ENCODE measurements around the gene ANKRA2.
"Not testable (repeated sequence)": the region's sequence is repeated elsewhere in the genome, so short reads cannot be mapped to it uniquely, and the experiment has no call there.

Gene ANKRA2

DNA sequence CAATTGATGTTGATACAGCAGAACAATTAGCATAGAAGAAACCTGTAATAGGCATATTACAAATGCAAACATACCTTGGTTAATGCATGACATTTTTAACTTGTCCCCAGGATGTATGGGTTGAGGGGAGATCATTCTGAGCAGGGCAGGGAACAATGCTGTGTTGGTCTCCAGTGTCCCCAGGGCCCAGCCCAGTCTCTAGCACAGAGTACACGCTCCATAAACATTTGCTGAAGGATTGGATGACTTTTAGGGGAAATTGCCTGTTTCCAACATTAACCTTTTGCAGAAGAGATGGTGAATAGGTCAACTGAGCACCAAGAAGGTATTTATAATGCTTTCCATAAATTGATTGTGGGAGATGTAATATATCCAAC lies 20.0 kb downstream of the ANKRA2 start:
- no peak for DNase-seq

DNA sequence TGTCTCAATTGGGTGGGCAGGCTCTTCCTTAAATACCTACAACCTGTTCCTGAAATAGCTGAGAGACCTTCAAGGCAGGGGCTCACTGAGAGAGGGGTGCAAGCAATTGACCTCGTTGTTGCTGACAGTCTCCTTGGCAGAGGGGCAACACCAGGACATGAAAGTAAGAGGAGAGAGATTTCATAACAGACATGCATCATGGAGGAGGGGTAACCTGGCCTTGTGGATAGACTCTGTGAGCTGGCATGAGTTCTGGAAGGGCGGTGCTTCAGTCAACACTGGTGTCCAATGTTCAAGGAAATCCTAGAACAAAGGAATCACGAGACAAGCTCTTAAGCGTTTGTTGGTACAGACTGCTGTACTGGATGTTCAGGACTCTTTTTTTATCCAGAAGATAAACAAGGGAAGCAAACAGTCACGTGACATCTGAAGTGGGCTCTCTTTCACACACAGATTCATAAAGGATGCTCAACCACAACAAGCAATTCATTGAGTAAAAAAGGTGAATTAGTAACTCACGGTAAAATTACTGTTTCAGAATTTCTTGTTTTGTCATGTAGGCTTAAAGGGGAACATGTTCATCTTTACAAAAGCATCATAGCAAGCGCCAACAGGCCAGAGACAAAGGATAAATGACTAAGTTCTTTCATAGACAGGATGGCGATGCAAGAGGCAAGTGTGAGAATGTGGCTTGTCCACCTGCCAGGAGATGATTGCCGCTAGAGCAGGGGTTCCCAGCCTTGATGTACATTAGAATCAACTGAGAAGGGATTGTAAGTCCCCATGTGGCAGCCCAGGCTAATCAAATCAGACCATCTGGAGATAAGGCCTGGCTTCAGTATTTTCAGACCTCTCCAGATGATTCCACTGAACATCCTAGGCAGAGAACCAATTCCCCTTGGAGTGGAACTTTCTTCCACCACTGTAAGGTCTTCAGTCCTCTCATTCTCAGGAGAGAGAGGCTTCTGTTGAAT lies 20.7 kb downstream of the ANKRA2 start:
- no peak for DNase-seq

DNA sequence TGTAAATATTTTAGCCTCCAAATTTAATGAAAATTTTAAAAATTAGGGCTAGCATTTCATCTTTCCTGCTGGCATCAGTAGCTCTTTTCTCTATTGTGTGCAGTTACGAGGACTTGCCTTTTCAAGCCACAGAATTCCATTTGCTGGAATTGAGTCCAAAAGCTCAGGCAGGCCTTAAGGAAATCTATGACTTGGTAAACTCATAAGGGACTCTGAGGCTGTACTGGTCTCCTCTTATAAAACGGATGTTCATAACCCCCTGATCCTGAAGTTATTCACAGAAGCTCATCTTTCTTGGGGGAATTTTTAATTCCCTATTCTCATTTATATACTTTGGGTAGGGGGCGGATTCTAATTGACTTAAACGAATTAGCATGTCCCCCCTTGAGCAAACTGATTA lies 23.4 kb downstream of the ANKRA2 start:
- no peak for DNase-seq

DNA sequence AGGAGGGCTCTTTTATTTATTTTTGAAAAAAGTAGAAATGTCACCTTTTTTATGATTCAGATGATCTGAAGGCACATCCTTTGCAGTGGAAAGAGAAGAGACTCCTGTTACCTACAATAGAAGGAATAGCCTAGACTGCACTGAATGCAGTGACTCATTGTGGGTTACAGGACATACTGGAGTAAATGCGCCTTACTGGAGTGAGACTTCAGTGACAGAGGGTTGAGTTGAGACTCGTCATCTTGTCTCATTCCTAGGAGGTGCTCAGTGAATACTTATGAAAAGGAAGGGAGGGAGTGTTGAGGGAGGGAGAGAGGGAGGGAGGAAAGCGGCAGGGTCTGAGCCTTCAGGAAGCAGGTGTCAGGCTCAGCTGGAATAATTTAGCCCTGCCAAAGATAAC lies 25.2 kb downstream of the ANKRA2 start:
- no peak for DNase-seq

DNA sequence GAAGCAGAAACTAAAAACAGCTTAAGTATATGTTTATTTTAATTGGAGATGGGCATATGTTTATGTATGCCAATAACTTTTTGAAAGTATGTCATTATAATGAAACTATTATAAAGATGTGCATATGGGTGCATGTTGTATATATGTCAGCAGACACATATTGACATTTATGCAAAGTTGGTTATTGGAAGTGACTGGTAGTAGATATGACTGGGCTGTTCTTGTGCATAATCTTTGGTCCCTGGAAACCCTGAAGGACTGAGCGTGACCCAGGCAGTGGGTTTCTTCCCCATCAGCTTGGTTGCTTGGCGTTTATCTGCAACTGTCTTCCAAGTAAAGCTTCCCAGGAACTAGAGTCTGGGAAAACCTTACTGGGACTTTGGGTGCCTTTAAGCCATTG lies 25.7 kb downstream of the ANKRA2 start:
- DNase-seq: no peak

DNA sequence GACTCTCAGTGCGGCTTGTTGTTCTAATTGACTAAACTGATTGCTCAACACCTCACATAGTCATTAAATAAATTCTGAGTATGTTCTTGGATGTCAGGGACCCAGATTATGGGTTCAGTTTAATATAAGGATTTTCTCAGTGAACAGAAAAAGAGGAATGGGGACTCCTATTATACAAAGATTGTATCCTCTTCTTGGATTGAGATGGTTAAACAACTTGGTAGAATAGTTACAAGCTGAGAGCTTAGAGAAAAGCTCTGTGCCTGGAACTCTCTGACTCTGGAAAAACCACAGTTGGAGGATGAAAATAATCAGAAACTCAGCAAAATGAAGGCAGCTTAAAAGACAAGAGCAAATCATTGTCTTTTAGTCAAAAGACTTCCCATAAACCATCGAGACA lies 30.5 kb downstream of the ANKRA2 start:
- no peak for DNase-seq

DNA sequence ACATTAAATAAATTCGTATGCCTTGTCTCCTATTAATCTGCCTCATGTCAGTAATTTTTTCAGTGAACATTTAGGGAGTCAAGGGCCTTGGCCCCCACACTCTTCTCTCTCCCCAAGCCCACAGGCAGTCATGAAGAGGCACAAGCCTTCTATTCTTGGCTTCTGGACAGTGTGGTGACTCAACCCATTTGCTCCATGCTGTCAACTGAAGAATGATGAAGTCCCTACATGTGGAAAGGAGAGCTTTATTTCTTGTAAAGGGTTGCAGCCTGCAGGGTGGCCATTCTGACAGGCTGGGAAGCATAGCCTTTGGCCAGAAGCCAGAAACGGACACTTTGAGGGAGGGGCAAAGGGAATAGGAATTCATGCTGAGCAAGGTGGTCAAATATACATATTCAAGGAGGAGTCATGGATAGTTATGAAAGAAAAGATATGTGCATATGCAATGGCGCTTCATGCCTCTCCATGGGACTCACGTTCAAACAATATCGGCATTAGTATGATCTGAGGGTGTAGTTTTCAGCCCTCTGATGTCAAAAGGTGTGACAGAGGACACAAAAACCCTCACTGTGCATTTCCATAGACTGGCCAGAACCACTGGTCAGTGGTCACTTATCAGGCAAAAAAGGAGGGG lies 31.3 kb downstream of the ANKRA2 start:
- DNase-seq: no peak

DNA sequence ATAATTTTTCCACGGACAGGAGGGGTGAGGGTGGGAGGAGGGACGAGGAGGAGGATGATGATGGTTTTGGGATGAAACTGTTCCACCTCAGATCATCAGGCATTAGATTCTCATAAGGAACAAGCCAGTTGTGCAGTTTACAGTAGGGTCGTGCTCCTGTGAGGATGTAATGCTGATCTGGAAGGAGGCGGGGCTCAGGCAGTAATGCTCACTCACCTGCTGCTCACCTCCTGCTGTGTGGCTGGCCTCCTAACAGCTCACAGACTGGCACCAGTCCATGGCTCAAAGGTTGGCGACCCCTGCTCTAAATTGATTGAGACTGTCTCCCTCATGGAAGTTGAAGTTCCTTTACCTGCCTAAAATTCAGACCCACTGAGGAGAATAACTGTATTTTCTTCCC lies 33.2 kb downstream of the ANKRA2 start:
- DNase-seq: no peak

DNA sequence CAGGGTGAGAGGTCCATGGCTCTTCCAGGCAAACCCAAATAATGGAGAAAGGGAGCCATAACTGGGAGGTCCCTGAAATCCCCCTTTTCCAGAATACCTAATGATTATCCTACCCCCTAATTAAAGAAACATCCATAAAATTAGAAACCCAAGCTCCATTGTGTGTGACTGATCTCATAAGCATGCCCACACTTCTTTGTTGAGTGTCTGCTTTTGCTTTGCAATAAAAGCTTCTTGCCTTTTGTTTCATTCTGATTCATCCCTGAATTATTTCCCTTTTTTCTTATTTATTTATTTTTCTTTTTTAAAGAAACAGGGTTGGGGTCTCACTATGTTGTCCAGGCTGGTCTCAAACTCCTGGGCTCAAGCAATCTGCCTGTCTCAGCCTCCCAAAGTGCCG lies 34.1 kb downstream of the ANKRA2 start:
- no peak for DNase-seq

DNA sequence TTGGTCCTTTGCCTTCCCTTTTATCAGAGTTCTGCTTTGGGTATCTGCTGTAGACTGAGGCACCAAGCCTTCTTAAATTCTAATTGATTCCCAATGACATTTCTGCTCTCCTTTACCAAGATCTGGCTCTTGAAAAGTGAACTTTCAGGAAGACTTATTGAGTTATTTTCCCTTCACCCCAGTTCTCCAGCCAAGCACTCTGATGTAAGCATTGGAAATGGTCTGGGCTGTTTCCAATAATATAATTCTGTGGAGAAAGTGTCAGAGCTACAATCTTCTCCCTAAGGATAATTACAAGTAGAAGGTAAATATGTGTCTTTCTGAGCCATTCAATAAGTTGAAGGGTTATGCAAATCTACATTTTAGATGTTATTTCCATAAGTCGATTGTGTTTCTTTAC lies 36.4 kb downstream of the ANKRA2 start:
- no peak for DNase-seq

DNA sequence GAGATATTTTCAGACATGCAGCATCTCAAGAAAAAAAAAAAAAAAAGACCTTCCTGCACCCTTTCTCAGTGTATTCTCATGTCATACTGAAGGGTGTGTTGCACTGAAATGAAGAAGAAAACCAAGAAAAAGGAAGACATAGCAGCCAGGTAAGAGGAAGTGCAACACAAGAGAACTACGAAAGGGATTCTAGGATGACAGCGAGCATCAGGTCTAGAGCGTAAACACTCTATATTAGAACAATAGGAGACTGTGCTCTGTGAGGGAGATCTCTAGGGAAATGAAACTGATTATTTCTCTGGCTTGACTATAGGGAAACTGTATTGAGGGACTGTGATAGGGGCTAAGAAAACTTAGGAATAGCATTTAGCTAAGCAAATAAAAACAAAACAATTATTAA lies 37.2 kb downstream of the ANKRA2 start:
- no peak for DNase-seq

DNA sequence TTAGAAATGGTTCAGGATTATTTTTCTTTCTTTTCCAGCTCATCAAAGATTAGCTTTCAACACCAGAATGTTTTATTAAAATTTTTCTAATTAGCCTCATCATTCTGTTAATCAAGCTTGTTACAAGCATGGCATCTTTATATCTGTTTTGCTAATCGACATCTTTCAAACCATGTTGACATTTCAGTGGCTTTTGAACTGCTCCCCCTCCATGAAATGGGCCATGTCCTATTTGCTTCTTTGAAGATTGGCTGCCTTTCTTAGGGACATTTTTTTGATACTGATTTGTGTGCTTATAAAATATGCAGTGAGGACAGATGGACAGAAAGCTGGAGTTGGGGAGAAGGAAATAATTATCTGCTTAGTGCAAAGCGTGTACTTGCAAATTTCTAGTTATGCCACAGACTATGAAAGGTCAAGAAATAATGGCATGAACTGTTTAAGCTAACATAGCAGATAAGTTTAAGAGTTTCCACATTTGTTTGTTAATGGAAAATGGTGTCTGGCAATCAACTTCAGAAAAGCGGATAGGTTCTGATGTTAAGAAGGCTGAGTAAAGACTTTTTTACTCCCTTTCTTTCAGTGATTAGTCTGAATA lies 39.7 kb downstream of the ANKRA2 start:
- no peak for DNase-seq

DNA sequence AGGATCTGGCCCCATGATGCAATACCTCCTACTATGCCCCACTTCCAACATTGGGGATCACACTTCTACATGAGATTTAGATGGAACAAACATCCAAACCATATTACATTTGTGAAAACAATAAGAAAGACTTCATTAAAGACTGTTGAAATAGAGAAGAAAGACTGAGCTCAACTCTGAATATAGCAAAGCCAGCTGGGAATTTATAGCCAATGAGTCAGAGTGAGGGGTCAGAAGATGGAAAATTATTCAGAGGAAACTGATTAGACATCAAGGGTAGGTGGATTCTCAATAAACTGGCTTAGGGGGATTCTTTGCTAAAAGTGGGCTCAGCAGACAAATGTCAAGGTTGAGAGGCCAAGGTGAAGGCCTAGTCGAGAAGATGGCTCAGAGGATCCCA lies 41.6 kb downstream of the ANKRA2 start:
- DNase-seq: no peak

DNA sequence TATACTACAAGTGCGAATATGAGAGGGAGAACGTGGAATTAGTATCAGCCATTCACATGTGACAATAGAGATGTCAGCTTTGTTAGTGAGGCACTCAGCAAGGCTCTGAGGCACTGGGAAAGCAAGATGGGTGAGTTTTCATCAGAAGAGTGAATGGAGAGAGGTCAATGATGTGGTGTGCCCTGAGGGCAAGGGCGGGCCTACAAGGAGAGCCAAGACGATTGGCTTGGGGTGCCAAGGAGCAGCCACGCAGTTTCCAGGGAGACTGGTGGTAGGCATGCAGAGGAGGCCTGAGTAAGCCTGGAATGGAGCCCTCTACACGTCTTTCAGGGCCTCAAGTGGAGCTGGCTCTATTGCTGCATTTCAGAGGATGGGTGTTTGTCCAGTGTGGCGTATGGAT lies 42.5 kb downstream of the ANKRA2 start:
- DNase-seq: no peak

DNA sequence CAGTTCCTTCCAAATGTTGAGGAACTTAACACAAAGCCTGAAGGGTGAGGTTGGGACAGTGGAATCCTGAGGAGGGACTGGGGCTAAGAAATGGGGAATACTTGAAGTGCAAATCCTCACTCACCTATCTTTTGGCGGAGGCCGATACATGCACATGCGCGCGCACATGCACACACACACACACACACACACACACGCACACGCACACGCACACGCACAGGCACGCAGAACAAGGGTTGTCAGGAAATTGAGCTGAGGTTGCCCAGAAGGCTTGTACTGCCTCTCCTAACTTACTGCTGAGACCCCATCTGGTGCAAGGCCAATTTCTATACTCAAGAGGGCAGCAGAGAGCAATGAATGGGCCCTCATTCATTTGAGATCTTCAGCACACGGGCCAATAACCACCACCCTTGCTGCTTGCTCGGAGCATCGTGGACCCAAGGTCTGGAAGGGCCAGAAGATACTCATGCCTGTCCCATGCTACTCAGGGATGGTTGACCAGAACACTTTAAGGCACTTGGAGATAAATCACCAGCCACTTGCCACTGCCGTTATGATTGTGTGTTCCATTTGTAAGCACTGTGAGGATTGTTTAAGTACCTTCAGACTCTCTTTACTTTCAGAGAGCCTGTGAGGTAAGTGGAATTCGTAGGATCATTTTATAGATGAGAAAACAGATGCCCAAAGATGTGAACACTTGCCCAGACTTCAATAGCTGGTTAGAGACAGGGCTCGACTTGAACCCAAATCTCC lies 45.7 kb downstream of the ANKRA2 start:
- DNase-seq: peak; percentile 75

DNA sequence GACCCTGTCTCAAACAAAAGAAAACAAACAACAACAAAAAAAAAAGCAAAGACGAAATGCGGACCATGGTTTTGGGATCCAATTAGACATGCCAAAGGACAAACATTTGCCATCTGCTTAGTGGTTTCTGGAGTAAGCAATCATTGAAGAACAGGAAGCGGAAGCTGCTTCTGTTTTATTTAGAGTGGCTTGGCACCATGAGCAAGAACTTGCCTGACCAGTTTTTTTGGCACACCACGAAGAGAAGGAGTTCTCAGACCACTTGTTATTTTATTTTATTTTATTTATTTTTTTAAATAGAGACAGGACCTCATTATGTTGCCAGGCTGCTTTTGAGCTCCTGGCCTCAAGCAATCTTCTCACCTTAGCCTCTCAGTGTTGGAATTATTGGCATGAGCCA lies 50.2 kb downstream of the ANKRA2 start:
- no peak for DNase-seq

DNA sequence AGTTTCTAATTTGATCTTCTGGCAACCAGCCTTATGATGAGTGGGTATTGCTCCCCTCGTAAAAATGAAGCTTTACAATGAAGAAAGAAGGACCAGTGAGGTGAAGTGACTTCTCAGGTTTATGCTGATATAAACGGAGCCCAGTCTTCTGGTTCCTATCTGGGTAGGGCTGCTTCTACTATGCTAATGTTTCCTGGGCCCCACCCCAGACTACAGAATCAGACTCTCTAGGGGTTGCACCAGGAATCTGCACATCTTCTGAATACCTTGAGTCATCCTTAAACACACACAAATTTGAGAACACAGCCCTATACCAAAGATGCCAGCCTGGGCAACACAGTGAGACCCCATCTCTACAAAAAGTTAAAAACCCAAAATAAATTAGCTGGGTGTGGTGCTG lies 51.0 kb downstream of the ANKRA2 start:
- no peak for DNase-seq

DNA sequence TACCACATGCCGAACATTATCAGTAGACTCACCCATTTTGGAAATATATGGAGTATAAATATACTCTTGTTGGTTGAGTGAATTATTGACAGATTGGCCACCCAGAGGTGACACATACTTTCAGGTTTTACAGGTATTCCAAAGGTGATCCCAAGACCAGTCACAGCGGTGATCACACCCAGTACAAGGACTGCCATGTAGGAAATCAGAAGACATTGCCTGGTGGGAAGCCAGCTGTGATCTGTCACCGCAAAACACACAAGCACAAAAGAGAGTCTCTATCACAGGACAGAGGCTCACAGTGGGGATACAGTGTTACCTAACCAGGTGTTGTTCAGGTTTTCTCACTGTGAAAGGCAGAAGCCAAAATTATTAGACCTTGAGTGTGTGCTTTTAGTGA lies 51.4 kb downstream of the ANKRA2 start:
- no peak for DNase-seq

DNA sequence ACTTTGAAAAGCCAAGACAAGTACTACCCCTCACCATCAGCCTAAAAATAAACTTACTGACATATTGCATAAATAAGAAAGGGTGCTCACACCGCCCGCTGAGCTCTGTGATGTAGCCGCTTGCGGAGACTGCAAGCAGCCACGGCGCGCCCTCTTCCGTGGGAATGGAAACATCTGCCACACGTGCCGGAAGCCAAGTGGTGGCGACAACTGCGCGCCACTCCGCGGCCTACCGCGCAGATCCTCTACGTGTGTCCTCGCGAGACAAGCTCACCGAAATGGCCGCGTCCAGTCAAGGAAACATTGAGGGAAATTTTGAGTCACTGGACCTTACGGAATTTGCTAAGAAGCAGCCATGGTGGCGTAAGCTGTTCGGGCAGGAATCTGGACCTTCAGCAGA lies 56.9 kb downstream of the ANKRA2 start:
- DNase-seq: not testable (repeated sequence)

DNA sequence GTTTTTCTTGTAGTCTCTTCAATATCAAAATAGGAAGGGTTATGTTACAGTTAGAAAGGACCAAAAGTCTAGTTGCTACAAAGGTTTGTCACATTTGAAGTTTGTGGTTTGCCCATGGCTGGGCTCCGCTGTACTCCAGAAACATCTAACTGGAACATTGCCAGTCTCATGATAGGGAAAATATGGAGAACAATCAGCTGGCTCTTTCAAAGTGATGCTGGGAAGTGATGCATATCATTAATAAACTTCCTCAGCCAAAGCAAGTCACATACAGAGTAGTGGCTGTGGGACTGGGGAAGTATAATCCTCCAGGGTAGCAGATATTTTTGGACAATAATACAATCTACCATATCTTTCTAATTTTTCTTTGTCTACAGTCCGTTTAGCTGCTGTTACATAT lies 58.4 kb downstream of the ANKRA2 start:
- DNase-seq: no peak

DNA sequence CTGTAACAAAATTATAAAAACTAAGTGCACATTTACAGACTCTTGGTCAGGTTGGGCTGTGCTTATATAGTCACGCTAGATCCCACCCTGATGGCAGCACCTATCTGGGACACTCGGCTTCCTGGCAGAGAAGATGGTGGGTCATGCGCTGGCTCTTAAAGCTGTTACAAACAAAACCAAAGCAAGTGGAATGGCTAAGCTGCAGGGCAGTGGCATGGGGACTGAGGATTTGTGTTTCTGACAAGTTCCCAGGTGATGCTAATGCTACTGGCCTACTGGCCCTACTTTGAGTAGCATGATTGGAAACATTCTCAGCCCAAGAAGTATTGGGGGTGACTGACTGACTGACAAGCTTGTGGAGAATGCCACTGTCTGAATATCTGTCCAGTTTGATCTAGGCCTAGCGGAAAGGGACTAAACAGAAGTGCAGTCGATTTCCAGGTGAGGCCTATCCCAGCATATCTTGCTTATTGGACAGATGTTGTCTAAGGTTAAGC lies 58.9 kb downstream of the ANKRA2 start:
- no peak for DNase-seq
